GM18505 (cell line): Measurements from ENCODE around the gene HEBP2.

ENCODE experiments used
- ATAC-seq: cut with Tn5 transposase; IDR thresholded peaks from one replicate; pipeline ENCODE4 v1.9.1; 2021; ENCODE audit not compliant: unreplicated experiment
- POLR2A ChIP-seq: IDR thresholded peaks from 4 replicates; pipeline ENCODE4 v1.6.1; 2011; ENCODE audit warnings: borderline replicate concordance; ENCODE audit not compliant: insufficient read depth, insufficient read length; ENCODE audit errors: extremely low read depth

Gene HEBP2

GRCh38 chr6:138405816-138406413, 1.9 kb downstream of the HEBP2 start:
- no peak for TF ChIP-seq POLR2A
- ATAC-seq: no peak

GRCh38 chr6:138406443-138406842, 2.4 kb downstream of the HEBP2 start:
- no peak for ATAC-seq
- no peak for TF ChIP-seq POLR2A

- ATAC-seq: no peak
- no peak for TF ChIP-seq POLR2A
These were observed 6.2 kb downstream of the HEBP2 start for GRCh38 chr6:138410048-138410735.

GRCh38 chr6:138410972-138411880, 7.2 kb downstream of the HEBP2 start:
- TF ChIP-seq POLR2A: no peak

DNA sequence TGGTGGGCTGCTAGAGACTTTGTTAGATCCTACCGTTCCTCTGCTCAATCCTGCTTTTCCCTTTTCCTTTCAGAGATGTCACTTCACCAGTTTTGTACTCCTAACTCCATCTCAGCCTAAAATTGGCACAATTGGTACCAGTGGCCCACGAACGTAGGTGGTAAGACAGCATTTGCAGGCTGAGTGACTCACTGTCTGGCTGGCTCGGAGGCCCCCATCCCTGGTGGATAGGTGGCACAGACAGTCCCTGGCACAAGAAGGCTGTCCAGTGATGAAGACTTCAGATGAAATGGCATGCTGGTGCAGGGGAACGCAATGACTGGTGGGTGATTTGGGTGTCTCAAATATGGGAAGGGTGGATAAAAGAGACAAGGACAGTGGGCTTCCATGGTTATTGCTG, 11.1 kb downstream of the HEBP2 start:
- no peak for TF ChIP-seq POLR2A
- no peak for ATAC-seq

More at GRCh38 chr6:138410972-138411880, 7.2 kb downstream of the HEBP2 start:
- ATAC-seq: no peak

DNA sequence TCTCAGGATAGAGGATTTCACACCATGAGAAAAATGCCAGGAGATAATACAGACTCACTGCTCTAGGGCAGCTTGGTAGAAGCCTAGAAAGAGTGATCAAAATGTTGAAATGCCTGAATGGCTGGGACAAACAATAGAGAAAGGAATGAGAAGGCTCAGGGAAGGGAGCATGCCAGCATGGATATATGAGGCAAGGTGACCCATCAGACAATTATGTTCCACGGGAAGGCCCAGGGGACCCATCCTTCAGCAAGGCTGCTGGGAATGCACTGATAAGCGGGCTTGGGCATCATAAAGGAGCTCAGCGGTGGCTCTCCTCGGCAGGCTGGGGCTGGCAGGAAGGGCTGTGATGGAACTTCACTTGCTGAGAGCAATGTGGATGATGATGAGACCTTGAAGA, 12.2 kb downstream of the HEBP2 start:
- no peak for TF ChIP-seq POLR2A
- no peak for ATAC-seq

DNA sequence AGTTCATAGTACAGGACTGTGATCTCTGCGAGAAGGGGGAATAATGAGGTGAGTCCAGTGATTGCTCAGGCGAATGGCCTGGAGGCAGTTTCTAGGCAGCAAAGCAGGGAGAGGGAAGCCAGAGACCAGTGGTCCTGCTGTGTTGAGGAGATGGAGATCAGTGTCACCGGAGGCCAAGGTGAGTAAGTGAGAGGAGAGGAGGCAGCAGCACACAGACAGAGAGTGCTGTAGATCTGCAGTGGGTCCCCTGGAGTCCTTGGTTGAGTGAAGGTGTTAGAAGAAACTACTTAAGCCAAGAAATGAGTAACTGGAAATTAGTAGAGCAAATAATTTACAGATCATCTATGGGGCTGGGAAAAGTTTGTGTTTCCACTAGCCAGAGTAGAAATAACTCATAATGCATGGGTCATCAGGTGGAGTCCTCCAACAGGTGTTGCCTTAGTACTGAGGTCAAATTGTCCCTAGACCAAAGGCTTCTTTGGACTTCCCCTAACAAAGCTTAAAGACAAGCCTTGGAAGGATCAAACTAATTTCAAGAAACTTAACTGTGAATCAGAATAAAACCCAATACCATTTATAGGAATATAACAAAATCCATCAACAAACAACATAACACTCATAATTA, 13.6 kb downstream of the HEBP2 start:
- no peak for ATAC-seq
- TF ChIP-seq POLR2A: no peak

GRCh38 chr6:138418118-138418742, 14.2 kb downstream of the HEBP2 start:
- no peak for TF ChIP-seq POLR2A
- no peak for ATAC-seq

- ATAC-seq: no peak
- no peak for TF ChIP-seq POLR2A
These were observed 15.7 kb downstream of the HEBP2 start for GRCh38 chr6:138419766-138420165.

- ATAC-seq: no peak
- TF ChIP-seq POLR2A: no peak
These were observed 16.3 kb downstream of the HEBP2 start for GRCh38 chr6:138420356-138420755.

GRCh38 chr6:138421089-138421488, 17.1 kb downstream of the HEBP2 start:
- no peak for ATAC-seq
- no peak for TF ChIP-seq POLR2A

- no peak for TF ChIP-seq POLR2A
- no peak for ATAC-seq
These were observed 17.6 kb downstream of the HEBP2 start for GRCh38 chr6:138421608-138422007.

GRCh38 chr6:138422861-138423260, 18.8 kb downstream of the HEBP2 start:
- TF ChIP-seq POLR2A: no peak
- no peak for ATAC-seq
